Subcutaneous adipose tissue (tissue), 4 donors: ENCODE data around the gene MOK. TPM values are rescaled to one million over a fixed set of nuclear protein-coding genes. Genes with fewer than 3 reads are reported as not detected.

Experiments used
- total RNA-seq, 4 donors: library from RNA; depleted of rRNA; stranded (reverse); fragments of >200 nt; gene quantifications; one replicate each; pipeline ENCODE4 v1.1.0, GENCODE V29; 2016
- TF ChIP-seq, protein P1 (sequence below): fragments of 450-650 bp; IDR thresholded peaks from one replicate; pipeline ENCODE4 v1.5.1; 2016; ENCODE audit warnings: low read depth, mild to moderate bottlenecking, control low read depth, antibody characterized with exemption, moderate library complexity

The MOK gene
- total RNA-seq, 4 donors from 2014 or later = 4.0 to 13.9 (median 6.1) TPM

DNA sequence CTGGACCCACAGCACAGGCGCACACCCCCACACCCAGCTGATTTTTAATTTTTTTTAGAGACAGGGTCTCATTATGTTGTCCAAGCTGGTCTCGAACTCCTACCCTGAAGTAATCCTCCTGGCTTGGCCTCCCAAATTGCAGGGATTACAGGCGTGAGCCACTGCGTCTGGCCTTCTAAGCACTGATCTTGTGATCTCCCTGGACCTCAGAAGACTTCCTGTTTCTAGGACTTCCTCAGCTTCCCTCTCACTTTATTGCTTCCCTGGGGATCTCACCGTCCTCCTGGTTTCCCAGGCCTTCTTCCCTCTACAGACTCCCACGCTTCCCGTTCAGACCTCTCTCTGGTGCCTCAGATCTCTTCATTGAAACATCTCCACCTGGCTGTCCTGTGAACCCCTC lies 28.4 kb upstream of the MOK start:
- TF ChIP-seq, protein P1, sequence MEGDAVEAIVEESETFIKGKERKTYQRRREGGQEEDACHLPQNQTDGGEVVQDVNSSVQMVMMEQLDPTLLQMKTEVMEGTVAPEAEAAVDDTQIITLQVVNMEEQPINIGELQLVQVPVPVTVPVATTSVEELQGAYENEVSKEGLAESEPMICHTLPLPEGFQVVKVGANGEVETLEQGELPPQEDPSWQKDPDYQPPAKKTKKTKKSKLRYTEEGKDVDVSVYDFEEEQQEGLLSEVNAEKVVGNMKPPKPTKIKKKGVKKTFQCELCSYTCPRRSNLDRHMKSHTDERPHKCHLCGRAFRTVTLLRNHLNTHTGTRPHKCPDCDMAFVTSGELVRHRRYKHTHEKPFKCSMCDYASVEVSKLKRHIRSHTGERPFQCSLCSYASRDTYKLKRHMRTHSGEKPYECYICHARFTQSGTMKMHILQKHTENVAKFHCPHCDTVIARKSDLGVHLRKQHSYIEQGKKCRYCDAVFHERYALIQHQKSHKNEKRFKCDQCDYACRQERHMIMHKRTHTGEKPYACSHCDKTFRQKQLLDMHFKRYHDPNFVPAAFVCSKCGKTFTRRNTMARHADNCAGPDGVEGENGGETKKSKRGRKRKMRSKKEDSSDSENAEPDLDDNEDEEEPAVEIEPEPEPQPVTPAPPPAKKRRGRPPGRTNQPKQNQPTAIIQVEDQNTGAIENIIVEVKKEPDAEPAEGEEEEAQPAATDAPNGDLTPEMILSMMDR = no peak

DNA sequence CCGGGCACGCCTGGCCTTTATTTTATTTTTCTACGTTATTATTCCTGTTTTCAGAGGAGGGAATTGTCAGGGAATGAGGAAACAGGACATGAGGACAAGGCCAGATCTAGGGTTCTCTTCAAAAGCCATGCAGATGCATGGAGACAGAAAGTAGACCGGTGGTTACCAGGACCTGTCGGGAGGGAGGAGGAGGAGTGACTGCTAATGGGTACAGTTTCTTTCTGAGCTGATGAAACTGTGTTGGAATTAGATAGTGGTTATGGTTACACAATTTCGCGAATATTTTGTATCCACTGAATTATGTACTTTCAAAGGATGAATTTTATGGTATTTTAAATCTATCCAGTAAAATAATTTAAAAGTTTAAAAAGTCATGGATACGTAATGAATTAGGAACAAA lies 25.8 kb upstream of the MOK start:
- TF ChIP-seq, protein P1 = no peak

DNA sequence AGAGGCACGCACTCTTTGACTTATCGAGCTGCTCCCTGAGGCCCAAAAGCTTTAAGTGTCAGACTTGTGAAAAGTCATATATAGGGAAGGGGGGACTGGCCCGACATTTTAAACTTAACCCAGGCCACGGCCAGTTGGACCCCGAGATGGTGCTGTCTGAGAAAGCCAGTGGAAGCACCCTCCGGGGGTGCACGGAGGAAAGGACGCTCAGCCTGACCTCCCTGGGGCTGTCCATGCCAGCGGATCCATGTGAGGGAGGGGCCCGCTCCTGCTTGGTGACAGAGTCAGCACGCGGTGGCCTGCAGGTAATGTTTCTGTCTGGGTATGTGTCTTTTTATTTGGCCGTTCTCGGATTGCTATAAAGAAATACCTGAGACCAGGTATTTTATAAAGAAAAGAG lies 21.6 kb upstream of the MOK start:
- TF ChIP-seq, protein P1 = no peak

DNA sequence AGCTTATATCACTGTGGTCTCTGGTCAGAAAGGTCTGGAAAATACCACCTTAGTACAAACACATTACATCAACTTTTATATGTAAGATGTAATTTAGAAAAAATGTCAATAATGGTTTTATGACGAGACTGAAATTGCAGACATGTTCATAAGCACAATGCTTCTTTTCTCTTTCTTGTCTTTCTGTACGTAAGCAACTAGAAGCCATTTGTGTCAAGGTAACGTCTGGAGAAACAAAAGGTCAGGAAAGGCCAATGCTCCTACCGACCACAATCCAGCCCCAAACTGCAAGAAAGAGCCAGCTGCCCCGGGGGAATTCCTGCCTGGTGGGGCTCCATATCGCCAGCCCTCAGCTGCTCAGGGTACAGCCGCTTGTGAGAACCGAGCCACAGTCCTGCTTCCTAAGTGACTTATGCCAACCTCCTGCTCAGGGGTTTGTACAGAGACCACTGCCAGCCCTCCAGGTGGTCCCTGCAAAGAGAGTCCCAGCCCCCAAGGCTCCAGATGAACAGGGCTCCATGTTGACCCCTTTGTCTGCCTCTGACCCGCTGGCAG lies 20.9 kb upstream of the MOK start:
- TF ChIP-seq, protein P1 = no peak

DNA sequence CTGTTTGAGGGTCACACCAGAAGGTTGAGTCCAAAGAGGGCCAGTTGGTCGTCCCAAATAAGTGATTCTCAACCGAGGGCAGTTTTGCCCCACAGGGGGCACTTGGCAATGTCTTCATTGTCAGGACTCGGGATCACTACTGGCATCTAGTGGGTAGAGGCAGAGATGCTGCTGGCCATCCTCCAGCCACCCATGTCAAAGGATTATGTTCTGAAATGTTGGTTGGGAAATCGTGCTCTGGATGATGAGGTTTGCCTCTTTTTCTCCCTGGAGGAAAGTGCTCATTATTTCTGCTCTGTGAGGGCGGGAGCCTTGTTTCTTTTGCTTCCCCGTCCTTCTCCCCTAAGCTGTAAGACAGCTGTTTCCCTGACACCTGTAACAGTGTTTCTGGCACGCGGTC lies 18.1 kb upstream of the MOK start:
- TF ChIP-seq, protein P1 = no peak

DNA sequence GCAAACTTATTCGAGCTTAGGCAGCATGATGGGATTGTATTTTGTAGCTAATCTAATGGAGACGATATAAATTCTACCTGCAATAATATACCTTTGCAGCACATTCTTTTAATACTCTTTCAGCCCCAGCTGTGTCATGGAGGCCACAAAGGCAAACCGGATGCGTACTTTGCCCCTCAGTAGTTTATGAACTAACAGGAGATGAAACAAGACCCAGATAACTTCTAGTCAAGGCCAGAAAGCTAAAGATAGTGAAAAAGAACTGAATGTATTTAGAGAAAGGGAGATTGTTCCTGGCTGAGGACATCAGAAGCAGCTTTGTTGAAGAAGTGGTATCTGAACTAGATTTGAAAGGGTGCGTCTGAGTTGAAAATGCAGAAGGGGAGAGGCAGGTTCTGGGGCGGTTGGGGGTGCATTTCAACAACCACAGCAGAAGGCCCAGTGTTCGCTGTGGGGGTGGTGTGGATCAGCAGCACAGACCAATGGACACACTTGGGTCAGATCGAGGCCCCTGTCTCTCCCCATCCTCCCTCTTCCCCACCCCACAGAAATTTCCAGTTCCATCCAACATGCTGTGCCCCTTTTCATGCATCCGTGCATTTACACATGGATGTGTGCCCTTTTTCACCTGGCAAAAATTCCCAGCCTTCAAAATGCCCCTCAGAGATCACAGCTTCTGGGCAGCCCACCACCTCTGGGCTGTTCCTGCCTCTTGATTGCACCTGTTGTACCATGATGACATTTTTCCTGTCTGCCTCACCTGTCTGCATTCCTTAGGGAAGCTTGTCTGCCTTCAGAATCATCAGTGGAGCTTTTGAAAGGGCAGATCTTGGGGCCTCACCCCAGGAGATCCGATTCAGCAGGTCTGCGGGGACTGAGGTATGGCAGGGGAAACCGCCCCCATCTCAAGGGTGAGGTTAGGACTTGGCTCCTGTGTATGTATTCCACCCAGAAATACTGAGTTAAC lies 16.8 kb upstream of the MOK start:
- TF ChIP-seq, protein P1 = no peak

DNA sequence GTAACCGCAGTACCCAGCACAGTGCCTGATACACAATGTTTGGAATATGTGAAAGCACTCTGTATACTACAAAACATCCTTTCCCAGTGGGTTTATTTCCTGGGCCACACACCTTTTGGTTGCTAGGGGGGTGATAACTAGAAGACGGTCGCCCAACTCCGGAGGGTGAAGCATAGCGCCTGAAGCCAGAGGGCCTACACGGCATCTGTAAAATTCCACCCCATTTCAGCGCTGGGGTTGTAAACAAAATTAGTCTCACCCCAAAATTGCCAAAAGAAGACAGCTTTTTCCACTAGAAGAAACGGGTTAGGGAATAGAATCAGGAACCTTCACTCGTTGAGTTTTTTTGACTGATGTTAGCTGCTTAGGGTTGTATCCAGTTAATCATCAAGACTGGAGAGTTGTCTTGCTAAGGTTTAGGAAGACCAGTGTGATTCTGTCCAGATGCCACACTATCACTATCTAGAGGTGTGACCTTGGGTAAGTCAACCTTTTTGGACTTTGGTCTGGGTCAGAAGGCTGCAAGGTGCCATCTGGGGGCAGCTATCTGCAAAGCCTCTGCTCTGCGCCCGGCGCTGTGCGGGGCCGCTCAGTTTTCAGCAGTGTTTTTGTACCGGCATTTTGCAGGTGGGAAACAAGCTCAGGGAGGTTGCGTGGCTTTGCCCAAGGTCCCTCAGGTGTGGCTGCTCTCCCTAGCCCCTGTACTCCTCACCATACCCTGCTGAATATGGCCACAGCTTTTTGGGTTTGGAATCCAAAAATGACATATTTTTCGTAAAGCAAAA lies 15.9 kb upstream of the MOK start:
- TF ChIP-seq, protein P1 = no peak
